Pulmonary artery endothelial cell (primary cell): ENCODE results near the gene SERHL2. TPM values are rescaled to one million over a fixed set of nuclear protein-coding genes. Genes with fewer than 3 reads are reported as not detected.
"Not testable (repeated sequence)": the region's sequence is repeated elsewhere in the genome, so short reads cannot be mapped to it uniquely, and the experiment has no call there.

Experiments used
- DNase-seq: peaks from one replicate; pipeline ENCODE4 v3.0.0-alpha.2; 2011; ENCODE audit warnings: low read depth, low spot score
- total RNA-seq: library from RNA; depleted of rRNA; stranded (reverse); fragments of >200 nt; gene quantifications from 2 replicates; pipeline ENCODE4 v1.2.3, GENCODE V29; 2014

Gene SERHL2
- total RNA-seq, 1 donor from 2014 or later = 3.4 TPM

DNA sequence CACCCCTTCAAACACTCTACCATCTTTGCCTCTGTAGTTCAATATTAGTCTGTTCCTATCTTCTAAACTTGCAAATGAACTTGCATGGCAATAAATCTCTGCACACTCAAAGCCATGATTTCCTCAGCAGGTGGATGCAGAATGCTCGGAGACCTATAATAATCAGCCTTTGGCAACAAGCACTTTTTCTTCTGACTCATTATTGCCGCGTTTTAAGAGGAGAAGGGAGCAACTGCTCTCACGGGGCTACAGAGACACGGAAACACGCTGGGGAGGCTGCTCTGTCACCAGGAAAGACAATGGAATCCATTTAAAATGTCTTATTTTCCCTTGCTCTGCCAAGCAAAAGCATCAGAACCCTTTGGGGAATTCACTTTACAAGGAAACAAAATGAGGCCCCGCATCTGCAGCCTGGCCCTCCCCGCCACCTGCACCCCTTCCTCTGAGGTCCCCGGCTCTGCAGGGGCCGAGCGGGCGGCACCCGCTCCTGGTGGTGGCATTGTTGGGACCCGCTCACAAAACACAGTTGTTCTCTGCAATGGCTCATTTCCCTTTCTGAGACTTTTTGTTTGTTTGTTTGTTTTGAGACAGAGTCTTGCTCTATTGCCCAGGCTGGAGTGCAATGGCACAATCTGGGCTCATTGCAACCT is 18.5 kb upstream of the SERHL2 start:
- not testable (repeated sequence) for DNase-seq

DNA sequence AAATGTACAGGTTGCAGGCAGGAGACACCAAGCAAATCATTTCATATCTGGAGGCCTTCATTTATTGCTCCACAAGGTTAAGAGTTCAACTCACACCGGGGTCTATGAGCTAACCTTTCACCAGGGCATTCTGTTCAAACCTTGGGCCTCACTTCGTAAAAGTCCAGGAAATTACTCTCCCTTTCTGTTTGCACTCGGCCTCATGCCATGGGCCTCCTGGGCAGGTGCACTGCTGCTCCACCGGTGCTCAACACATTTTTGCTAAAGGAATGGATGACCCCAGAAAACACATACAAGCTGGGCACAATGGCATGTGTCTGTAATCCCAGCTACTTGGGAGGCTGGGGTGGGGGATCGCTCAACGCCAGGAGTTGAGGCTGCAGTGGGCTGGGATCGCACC is 17.6 kb upstream of the SERHL2 start:
- DNase-seq = no peak

DNA sequence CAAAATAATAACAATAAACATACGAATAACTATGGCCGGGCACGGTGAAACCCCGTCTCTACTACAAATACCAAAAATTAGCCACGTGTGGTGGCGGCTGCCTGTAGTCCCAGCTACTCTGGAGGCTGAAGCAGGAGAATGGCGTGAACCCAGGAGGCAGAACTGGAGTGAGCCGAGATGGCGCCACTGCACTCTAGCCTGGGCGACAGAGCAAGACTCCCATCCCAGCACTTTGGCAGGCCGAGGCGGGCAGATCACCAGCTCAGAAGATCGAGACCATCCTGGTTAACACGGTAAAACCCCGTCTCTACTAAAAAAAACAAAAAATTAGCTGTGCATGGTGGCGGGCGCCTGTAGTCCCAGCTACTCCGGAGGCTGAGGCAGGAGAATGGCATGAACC is 17.1 kb upstream of the SERHL2 start:
- not testable (repeated sequence) for DNase-seq

DNA sequence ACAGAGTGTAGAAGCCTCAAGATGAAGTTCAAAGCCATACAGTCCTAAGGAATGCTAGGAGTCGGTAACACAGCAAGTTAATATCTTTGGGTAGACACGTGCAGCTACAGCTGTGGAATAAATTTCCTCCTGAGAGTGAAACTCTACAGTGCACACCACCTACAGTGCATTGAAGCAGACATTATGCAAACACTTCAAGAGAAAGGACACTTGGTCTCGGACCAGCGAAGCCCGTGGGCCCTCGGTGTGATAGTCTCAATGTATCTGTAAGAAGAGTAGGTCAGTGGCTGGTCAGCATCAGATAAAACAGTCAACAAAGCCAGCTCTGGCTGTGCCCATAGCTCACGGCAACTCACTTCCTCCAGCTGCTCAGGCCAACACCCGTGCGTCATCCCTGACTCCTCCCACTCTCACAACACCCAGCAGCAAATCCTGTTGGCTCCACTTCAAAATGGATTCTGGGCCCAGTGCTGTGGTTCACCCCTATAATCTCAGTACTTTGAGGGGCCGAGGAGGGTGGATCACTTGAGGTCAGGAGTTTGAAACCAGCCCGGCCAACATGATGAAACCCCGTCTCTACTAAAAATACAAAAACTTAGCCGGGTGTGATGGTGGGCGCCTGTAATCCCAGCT is 16.4 kb upstream of the SERHL2 start:
- DNase-seq = not testable (repeated sequence)

DNA sequence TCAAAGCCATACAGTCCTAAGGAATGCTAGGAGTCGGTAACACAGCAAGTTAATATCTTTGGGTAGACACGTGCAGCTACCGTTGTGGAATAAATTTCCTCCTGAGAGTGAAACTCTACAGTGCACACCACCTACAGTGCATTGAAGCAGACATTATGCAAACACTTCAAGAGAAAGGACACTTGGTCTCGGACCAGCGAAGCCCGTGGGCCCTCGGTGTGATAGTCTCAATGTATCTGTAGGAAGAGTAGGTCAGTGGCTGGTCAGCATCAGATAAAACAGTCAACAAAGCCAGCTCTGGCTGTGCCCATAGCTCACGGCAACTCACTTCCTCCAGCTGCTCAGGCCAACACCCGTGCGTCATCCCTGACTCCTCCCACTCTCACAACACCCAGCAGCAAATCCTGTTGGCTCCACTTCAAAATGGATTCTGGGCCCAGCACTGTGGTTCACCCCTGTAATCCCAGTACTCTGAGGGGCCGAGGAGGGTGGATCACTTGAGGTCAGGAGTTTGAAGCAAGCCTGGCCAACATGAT is 14.5 kb upstream of the SERHL2 start:
- DNase-seq = not testable (repeated sequence)

DNA sequence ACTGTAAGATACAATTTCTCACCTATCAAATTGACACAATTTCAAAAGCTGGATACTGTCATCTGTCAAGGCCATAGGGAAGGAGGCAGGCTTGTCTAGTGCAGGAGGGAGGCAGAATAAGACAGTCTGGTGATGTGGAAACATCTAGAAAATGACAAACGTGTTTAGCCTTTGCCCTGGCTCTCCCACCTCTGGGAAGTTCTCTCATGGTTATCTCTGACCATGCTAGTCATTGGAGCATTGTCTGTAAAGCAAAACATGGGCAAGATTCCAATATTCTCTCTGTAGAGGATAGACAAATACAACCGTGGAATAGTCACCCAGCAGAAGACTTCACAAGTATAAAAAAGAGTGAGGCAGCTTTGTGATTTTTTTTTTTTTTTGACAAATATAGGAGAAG is 9.1 kb upstream of the SERHL2 start:
- DNase-seq = no peak

DNA sequence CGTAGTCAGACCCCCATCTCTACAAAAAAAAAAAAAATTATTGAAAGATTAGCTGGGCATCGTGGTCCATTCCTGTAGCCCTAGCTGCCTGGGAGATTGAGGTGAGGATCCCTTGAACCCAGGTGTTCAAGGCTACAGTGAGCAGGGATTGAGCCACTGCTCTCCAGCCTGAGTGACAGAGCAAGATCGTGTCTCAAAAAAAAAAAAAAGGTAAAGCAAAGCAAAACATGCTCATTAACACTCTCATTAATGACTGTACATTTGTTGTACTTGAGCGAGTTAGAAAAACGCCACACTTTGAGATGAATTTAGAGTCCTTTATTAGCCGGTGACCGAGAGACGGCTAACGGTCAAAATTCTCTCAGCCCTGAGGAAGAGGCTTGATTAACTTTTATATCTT is 6.2 kb upstream of the SERHL2 start:
- no peak for DNase-seq

DNA sequence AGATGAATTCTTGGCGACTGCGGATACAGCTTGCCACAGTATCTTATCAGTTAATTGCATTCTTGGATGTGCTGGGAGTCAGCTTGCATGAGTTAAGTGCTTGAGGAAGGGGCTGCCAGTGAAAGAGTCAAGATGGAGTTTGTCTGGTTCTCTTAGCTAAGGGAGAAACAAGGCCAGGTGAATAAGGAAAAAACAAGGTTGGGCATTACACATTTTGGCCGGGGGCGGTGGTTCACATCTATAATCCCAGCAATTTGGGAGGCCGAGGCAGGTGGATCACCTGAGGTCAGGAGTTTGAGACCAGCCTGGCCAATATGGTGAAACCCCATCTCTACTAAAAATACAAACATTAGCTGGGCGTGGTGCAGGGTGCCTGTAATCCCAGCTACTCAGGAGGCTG is 5.6 kb upstream of the SERHL2 start:
- not testable (repeated sequence) for DNase-seq

DNA sequence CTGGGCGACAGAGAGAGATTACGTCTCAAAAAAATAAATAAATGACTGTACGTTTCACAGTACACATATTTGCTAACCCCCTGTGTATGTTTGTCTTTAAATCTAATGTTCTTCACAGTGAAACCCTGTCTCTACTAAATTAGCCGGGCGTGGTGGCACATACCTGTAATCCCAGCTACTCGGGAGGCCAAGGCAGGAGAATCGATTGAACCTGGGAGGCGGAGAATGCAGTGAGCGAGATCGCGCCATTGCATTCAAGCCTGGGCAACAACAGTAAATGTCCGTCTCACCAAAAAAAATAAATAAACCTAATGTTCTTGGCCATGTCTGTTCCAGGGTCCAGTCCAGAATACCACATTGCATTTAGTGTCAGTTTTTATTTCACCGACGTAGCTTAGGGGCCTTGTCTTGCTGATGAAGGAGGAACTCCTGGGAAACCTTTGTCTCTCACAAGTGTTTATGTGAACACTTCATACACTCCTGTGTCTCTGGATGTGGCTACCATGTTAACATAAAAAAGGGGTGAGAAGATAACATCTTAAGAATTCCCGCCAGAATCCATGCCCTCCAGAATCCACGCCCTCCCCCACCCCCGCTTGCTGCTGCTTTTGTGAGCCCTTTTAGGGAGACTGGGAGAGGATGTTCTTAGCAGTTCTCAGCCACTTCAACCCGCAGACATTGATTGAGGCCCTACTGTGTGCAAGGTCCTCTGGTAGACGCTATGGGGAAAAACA is 5.0 kb upstream of the SERHL2 start:
- no peak for DNase-seq

DNA sequence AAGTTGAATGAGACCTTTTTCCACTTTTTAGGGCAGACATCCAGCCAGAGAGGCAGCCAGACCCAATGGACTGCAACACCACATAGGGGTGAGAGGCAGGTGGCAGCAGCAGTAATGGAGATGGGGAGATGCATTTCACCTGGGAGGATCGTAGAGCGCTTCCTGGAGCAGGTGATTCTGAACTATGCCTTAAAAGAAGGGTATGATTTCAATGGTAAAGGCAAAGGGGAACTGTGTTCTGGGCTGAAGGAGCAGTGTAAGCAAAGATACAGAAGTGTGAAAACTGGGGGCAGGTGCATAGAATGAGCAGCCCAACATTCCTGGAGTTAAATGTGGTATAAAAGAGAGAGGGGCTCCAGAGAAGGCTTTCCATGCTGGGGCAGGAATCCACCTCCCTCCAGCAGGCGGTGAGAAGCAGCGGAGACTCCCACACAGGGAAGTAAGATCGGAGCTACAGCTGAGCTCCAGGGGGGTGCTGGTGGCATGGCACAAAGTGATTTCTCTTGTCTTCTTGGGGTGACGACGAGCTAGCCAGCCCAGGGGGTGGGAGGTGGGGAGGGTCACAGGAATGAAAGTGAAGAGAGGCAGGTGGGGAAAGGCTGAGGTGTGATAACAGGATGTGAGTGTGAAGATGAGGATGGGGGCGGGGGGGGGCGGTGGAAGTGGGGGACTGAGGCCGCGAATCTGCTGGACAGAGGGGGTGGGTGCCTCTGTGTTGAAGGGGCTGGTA is 4.3 kb upstream of the SERHL2 start:
- no peak for DNase-seq

DNA sequence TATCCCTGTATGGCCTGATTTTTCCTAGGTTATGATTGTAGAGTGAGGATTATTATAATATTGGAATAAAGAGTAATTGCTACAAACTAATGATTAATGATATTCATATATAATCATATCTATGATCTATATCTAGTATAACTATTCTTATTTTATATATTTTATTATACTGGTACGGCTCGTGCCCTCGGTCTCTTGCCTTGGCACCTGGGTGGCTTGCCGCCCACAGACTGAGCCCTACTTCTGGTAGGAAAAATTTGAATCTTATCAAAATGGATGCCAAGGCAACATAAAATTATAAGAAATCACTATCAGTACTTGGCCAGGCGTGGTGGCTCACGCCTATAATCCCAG is 1.5 kb upstream of the SERHL2 start:
- DNase-seq = not testable (repeated sequence)

DNA sequence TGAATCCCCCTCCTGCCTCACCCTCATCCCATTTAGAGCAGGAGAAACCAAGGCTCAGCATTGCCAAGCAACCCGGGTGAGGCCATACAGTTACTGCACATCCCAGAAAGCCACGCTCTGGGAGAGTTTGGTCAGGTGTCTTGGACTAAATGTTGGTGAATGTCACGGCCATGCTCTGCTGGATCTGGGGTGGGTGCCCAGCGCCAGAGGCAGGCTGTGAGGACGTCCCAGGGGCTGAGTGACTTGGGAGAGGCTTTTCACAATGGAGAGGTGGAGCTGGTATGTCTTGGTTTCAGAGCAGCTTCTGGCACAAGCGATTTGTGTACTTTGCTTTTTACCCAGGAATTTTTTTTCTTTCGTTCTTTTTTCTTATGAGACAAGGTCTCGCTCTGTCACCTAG is 6.6 kb downstream of the SERHL2 start:
- no peak for DNase-seq

DNA sequence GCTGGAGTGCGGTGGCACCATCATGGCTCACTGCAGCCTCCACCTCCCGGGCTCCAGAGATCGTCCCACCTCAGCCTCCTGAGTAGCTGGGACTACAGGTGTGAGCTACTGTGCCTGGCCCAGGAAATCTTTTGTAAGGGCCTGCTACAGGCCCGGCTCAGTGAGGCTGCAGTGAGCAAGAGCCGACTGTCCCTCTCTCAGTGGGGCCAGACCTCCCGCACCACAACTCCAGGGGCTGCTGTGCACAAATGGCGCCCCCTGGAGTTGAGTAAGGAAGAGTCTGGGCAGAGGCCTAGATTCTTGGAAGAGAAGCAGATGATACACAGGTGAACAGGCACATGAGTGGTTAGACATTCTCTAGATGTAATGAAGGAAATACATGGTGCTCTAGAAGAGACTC is 7.0 kb downstream of the SERHL2 start:
- DNase-seq = no peak

DNA sequence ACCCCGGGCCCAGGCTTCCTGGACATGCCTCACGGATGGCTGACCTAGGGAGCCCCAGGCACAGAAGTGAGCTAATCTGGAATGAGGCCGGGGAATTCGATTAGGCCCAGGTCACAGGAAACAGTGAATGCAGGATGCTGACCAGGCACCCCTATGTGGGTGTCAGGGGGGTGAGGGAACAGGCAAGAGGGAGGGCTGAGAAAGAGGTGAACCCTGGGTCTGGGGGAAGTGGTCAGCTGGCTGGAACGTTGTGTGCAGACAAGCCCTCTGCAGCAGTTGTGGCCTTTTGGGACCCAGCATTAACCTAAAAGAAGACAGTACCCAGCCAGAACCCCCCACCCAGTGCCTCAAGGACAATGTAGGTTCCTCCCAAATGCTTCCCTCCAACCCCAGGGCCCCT is 8.1 kb downstream of the SERHL2 start:
- DNase-seq = no peak

DNA sequence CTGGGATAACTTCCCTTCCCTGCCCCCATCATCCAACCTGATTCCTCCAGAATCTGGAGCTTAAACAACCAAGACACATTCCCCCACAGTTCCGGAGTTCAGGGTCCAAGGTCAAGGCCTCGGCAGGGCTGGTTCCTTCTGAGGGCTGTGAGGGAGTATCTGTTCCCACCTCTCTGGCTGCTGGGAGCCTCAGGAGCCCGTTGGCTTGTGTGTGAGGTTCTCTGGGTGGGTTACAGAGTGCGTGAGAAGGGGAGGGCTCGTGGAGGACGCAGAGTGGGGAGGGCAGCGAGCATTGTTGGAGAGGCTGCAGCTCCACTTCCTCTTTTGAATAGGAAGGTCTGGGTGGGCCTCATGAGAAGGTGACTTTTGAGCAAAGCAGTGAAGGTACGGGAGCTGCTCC is 8.5 kb downstream of the SERHL2 start:
- no peak for DNase-seq

DNA sequence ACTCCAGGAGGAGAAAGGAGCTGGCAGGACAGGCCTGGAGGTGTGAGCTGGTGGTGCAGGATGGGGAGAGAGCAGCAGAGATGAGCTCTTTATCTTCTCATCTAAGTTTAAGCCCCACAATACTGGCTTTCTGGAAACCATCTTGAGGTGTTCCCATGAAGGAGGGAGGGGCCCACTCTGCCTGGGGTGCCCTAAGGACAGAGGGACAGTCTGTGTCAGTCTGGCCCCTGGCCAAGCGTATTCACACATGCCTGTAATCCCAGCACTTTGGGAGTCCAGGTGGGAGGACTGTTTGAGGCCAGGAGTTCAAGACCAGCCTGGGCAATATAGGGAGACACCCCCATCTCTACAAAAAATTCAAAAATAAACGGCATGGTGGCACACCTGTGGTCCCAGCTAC is 8.9 kb downstream of the SERHL2 start:
- DNase-seq = no peak

DNA sequence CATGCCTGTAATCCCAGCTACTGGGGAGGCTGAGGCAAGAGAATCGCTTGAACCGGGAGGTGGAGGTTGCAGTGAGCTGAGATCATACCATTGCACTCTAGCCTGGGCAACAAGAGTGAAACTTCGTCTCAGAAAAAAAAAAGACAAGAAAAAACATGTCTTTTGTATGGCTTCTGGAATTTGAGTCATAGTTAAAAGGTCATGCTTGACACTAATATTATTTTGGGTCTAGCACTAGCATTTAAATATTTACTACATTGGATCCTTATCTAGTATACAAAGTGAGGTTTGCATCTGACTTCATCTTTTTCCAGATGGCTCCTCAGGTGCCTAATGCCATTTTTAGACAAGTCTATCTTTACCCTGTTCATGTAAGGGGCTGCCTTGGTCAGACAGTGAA is 10.2 kb downstream of the SERHL2 start:
- DNase-seq = not testable (repeated sequence)

DNA sequence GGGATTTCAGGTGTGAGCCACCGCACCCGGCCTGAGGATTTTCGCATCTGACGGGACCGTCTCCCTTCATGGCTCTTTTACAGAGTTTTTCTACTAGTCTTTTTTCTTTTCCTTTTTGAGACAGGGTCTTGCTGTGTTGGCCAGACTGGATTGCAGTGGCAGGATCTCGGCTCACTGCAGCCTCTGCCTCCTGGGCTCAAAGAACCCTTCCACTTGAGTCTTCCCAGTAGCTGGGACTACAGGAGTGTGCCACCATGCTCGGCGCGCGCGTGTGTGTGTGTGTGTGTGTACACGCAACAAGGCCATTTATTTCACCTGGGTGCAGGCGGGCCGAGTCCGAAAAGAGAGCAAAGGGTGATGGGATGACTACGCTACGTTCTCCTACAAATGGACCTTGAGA is 10.9 kb downstream of the SERHL2 start:
- DNase-seq = no peak

DNA sequence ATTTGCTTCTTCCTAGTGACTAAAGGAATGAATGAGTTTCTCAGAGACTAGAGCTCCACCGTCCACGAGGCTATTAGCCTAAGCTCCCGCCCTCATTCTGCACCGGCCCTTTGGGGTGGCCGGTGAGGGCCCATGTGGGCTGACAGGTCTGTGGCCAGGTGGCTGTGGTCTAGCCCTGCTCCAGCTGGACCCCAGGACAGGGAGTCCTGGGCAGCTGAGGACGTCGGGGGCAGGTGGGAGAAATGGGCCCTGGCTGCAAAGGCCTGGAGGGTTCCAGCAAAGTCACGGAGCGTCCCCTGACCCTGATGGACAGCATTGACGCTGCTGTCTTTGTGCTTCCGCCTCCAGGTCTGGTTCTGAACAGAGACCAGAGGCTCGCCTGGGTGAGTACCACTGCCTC is 12.2 kb downstream of the SERHL2 start:
- no peak for DNase-seq

DNA sequence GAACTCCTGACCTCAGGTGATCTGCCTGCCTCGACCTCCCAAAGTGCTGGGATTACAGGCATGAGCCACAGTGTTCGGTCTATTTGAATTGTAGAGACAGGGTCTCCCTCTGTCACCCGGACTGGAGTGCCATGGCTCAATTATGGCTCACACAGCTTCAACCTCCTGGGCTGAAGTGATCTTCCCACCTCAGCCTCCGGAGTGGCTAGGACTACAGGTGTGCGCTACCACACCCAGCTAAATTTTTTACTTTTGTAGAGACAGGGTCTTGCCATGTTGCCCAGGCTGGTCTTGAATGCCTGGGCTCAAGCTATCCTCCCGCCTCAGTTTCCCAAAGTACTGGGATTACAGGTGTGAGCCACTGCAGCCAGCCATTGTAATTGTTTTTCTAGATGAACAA is 14.2 kb downstream of the SERHL2 start:
- DNase-seq = not testable (repeated sequence)

DNA sequence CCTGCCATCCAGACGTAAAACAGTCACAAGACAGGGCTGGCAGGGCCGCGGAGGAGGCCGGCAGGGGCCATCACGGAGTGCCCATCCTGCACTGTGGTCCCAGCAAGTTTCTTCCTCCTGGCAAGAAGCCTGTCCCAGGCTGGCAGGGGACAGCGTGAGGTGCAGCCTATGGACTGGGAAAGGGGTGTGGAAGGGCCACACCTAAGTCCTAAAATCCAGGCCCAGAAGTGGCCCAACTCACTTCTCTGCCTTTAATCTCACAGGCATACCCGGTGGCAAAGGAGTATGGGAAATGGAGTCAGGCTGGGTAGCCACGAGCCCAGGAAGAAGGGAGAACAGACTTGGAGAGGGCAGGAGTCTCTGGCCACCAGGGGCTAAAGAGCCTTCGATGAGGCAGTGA is 16.8 kb downstream of the SERHL2 start:
- not testable (repeated sequence) for DNase-seq

DNA sequence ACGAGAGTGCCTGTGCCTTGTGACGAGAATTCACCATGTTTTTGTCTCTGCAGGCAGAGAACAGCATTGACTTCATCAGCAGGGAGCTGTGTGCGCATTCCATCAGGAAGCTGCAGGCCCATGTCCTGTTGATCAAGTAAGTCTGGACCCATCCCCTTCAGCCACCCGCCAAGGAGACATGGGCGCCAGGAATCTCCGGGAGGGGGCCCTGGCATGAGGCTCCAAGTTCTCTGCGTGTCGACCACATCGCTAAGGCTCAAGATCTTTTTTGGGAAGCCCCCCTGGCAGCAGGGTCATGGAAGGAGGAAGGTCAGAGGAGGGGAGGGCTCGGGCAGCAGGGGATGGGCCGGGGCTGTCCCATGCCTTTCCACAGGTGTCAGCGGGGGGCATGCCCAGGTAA is 17.3 kb downstream of the SERHL2 start:
- not testable (repeated sequence) for DNase-seq
